GM21381 (cell line): Measurements from ENCODE around the gene MALRD1.
"Not testable (repeated sequence)": the region's sequence is repeated elsewhere in the genome, so short reads cannot be mapped to it uniquely, and the experiment has no call there.

Experiments used
- ATAC-seq: cut with Tn5 transposase; IDR thresholded peaks from one replicate; pipeline ENCODE4 v1.9.1; 2021; ENCODE audit warnings: mild to moderate bottlenecking, moderate library complexity; ENCODE audit not compliant: unreplicated experiment

The MALRD1 gene

GRCh38 chr10:19480353-19480752 lies 431.8 kb downstream of the MALRD1 start:
- no peak for ATAC-seq

DNA sequence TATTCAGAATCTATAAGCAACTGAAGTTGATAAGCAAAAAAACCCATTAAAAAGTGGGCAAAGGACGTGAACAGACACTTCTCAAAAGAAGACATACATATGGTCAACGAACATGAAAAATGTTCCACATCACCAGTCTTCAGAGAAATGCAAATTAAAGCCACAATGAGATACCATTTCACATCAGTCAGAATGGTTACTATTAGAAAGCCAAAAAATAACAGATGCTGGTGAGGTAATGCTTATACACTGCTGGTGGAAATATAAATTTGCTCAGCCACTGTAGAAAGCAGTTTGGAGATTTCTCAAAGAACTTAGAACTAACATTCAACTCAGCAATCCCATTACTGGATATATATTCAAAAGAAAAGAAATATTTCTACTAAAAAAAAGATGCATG lies 434.8 kb downstream of the MALRD1 start:
- no peak for ATAC-seq

- no peak for ATAC-seq
These were observed 440.1 kb downstream of the MALRD1 start for GRCh38 chr10:19488592-19489280.

GRCh38 chr10:19491166-19491565 lies 442.6 kb downstream of the MALRD1 start:
- ATAC-seq, result no peak

GRCh38 chr10:19493917-19494316 lies 445.3 kb downstream of the MALRD1 start:
- no peak for ATAC-seq

DNA sequence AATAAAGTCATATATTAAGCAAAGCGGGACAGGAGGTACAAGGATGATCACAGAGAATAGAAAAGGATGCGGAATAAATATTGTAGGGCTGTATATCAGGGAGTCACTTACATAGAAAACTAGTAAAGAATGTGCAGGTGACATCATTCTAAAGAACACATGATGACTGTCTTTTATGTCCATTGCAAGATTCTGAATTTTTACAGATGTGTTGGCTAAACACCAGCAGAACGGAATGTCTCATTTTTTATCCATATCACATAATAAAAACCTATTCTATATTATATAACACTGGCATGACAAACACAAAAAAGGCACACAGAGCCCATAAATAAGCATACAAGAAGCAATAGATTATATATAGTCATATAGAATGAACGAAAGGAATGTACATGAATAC lies 448.4 kb downstream of the MALRD1 start:
- no peak for ATAC-seq

DNA sequence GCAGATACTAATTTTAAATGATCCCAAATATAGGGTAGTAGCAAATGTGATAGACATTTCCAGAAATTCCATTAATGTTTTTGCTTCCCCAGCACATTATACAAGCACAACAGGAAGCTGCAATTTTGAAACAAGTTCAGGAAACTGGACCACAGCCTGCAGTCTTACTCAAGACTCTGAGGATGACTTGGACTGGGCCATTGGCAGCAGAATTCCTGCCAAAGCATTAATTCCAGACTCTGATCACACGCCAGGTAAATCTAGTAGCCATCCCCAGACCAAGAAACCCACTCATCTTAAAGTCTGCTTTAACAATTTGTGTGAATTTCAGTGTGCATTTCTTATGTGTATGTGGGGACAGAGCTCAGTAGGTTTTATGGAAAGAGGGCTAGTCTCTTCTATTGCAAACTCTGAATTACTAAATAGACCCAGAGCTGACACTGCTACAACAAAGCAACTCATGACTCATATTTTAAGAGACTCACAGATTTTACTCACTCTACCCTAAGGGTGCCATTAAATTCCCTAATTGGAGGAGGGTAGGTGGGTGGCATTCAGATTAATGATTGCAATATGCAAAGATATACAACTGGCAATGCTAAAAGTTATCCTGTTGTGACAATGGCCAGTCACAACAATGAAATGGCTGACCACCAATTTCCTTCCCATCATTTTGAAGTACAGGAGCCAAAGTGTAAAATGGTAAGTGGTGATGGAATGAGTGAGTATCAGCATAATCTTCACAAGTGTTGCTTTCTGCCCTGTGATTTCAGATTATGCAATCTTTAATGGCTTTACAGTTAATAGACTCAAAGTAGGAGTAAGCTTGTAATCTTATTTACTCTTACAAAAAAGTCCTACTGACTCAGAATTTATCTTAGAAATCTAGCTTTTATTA lies 450.0 kb downstream of the MALRD1 start:
- ATAC-seq, result no peak

DNA sequence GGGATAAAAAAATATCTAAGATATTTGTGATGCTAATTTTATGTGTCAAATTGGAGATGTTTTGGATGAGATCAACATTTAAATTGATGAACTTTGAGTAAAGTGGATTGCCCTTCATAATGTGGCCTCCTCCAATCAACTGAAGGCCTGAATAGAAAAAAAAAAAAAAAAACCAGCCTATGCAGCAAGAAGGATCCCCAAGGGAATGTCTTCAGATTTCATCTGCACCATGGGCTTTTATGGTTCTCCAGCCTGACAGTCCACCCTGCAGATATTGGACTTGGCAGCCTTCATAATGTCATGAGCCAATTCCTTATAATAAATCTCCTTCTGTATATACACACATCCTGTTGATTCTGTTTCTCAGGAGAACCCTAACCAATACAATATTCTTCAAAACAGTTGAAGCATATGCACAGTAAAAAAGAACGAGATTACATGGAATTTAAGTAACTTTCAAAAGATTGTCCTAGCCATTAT lies 450.7 kb downstream of the MALRD1 start:
- ATAC-seq, result no peak

GRCh38 chr10:19500959-19501358 lies 452.4 kb downstream of the MALRD1 start:
- no peak for ATAC-seq

DNA sequence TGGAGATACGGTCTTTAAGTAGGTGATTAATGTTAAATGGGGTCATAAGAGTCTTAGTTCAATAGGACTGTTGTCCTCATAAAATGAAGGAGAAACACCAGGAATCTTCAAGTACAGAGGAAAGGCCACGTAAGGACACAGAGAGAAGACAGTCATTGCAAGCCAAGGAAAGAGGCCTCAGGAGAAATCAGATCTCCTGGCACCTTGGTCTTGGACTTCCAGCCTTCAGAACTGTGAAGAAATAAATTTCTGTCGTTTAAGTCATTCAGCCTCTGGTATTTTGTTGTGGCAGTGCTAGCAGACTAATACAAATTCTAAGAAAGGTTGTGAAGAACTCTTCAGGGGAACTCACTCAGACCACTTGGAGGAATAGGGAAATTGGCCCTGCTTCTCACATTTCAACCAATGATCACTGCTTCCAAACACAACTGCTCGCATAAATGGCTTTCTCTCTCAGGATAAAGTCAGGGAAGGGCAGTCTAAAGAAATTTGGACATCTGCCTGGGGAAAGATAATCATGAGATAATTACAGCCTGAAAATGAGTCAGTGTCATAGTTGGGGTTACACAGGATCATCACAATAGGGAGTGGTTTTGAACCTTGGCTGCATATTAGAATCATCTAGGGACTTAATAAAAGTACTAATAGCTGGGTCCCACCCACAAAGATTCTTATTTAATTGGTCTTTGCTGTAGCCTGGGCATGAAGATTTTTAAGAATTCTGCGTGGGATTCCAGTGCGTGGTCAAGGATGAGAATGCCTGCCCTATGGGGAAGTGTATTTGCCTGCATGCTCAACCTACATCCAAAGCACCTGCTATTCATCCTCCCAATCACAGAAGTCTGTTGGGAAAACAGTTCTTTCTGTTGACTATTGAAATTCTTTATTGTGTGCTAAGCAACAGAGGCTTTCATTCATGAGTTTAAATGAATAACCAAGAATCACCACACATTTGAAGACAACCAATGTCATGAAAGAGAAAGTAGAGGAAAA lies 457.0 kb downstream of the MALRD1 start:
- no peak for ATAC-seq

- ATAC-seq, result not testable (repeated sequence)
These were observed 461.6 kb downstream of the MALRD1 start for GRCh38 chr10:19510005-19510732.

DNA sequence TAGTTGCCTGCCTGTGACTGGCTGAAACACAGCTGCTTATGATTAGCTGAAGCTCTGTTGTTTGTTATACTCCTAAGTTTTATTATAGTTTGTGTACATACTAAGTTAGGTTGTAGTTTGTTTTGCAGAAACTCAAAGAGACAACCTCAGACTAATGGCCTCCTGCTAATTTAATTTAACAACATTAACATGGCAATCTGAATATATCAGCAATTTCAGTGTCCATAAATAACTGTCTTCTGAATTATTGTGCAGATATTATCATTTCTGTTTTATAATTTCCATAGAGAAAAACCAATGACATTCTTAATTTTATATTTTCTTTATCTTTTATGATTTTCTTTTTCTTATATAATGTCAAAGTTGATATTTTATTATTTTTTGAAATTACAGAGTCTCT lies 469.5 kb downstream of the MALRD1 start:
- ATAC-seq, result no peak

GRCh38 chr10:19518632-19519031 lies 470.0 kb downstream of the MALRD1 start:
- ATAC-seq, result no peak

DNA sequence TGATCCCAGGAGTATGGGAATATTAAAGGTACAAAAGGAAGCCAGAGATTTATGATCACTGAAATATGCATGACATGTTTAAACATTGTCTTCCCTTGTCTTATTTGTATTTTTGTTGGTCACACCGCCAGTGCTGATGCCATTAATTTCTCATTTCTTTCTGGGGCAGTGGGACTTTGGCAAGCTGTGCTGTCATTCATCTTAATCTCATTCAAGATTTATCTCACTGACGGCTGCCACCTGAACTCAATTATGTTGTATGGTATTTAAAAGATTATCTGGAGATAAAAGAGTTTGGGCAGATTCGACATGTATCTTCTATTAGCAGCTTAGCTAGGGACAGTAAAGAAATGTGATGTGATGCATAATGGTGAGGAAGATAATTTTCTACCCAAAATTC lies 482.7 kb downstream of the MALRD1 start:
- ATAC-seq, result no peak

DNA sequence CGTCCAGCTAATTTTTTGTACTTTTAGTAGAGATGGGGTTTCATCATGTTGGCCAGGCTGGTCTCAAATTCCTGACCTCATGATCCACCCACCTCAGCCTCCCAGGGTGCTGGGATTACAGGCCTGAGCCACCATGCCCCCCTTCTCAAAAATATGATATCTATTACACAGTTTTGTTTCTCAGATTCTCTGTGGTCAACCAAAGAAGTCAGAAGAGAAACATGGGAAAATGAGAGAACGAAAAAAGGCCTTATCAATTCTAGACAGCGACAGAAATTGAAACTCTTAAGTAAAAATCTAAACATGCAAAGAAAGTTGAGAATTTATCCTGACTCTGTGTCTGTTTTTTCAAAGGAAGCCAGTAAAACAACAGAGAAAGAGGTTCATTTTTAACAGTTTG lies 483.8 kb downstream of the MALRD1 start:
- ATAC-seq, result no peak

DNA sequence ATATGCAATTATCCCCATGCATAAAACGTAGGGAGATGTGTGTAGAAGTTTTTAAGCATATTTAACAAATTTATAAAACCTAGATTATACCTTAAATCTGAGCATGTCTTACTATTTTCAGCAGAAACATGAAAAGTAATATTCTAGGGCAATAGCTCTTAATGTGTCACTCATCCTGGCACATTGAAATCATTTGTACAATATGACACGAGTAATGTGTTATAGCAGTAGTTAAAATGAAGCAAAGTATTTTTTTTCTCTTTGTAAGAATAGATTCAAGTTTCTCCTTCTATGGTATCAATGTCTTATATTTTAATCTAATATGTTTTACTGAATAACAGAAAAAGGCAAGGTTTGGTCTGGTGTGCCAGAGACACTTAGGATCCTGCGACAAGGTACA lies 492.7 kb downstream of the MALRD1 start:
- ATAC-seq, result no peak

GRCh38 chr10:19546224-19546623 lies 497.6 kb downstream of the MALRD1 start:
- ATAC-seq, result no peak

- ATAC-seq, result no peak
These were observed 500.9 kb downstream of the MALRD1 start for GRCh38 chr10:19549503-19549902.

- no peak for ATAC-seq
These were observed 508.1 kb downstream of the MALRD1 start for GRCh38 chr10:19556666-19557065.

- ATAC-seq, result no peak
These were observed 512.6 kb downstream of the MALRD1 start for GRCh38 chr10:19561181-19561580.
